HEK293 (cell line): ENCODE data around the gene F10.
A peak's percentile ranks its signal among the peaks of the same experiment; 100 is the strongest.

Experiments used
- CTCF ChIA-PET: fragments of 350-600 bp; formaldehyde crosslinking; extraction: SDS; loops from one replicate; lab custom pipeline; 2021; ENCODE audit warnings: antibody characterized with exemption; lab: Yijun Ruan, JAX
- POLR2A ChIA-PET: fragments of 300-600 bp; formaldehyde crosslinking; extraction: SDS; loops from one replicate; lab custom pipeline; 2020; ENCODE audit warnings: antibody characterized with exemption, inconsistent platforms; lab: Yijun Ruan, JAX
- H3K27ac ChIP-seq: fragments of 200-500 bp; sonication (Bioruptor generic); 2 replicates; pipeline ENCODE4 v1.5.1; 2014; ENCODE audit warnings: low read depth, low read length, control low read depth, inconsistent platforms; ENCODE audit errors: extremely low read depth
- H3K36me3 ChIP-seq, 2 experiments: fragments of 200-500 bp in 1 of 2; sonication (Bioruptor generic) in 1 of 2; 1 replicate in 1 of 2; 2 replicates in 1 of 2; pipeline ENCODE4 v1.5.1; 2014 to 2017; ENCODE audit warnings: inconsistent platforms in 2 of 2, low read length in 2 of 2; ENCODE audit not compliant: control insufficient read depth in 2 of 2, insufficient read depth in 1 of 2
- H3K4me1 ChIP-seq: fragments of 200-500 bp; sonication (Bioruptor generic); 2 replicates; pipeline ENCODE4 v1.5.1; 2014; ENCODE audit warnings: mild to moderate bottlenecking, low read length, inconsistent platforms; ENCODE audit not compliant: control insufficient read depth, insufficient read depth
- H3K4me3 ChIP-seq: 2 replicates; pipeline ENCODE4 v1.5.1; 2011; ENCODE audit warnings: low read depth, mild to moderate bottlenecking, control low read depth, low read length, moderate library complexity
- H3K9me3 ChIP-seq: fragments of 200-500 bp; sonication (Bioruptor generic); 2 replicates; pipeline ENCODE4 v1.5.1; 2014; ENCODE audit warnings: low read depth, low read length, inconsistent platforms; ENCODE audit not compliant: control insufficient read depth, insufficient read depth
- BCL11A ChIP-seq: fragments of 450-650 bp; formaldehyde crosslinking; IDR thresholded peaks from 2 replicates; pipeline ENCODE4 v1.5.1; 2016; ENCODE audit warnings: low read depth, missing biosample characterization, missing genetic modification characterization
- SP2 ChIP-seq: fragments of 450-650 bp; formaldehyde crosslinking; IDR thresholded peaks from 2 replicates; pipeline ENCODE4 v1.5.1; 2016; ENCODE audit warnings: missing biosample characterization, missing genetic modification characterization
- WT1 ChIP-seq: fragments of 450-650 bp; formaldehyde crosslinking; IDR thresholded peaks from 2 replicates; pipeline ENCODE4 v1.5.1; 2016; ENCODE audit warnings: missing biosample characterization, missing genetic modification characterization
- ZBTB1 ChIP-seq: fragments of 450-650 bp; formaldehyde crosslinking; IDR thresholded peaks from 2 replicates; pipeline ENCODE4 v1.5.1; 2016; ENCODE audit warnings: missing biosample characterization, missing genetic modification characterization
- ZBTB21 ChIP-seq: fragments of 450-650 bp; formaldehyde crosslinking; IDR thresholded peaks from 2 replicates; pipeline ENCODE4 v1.5.1; 2017; ENCODE audit warnings: missing biosample characterization, missing genetic modification characterization
- ZBTB8A ChIP-seq: fragments of 450-650 bp; formaldehyde crosslinking; IDR thresholded peaks from 2 replicates; pipeline ENCODE4 v1.5.1; 2016; ENCODE audit warnings: missing biosample characterization, missing genetic modification characterization
- ZFHX2 ChIP-seq: fragments of 450-650 bp; formaldehyde crosslinking; conservative IDR thresholded peaks from 2 replicates; pipeline ENCODE4 v1.5.1; 2016; ENCODE audit warnings: missing biosample characterization, missing genetic modification characterization
- ZIC2 ChIP-seq: fragments of 450-650 bp; formaldehyde crosslinking; IDR thresholded peaks from 2 replicates; pipeline ENCODE4 v1.5.1; 2016; ENCODE audit warnings: missing biosample characterization, missing genetic modification characterization
- ZNF157 ChIP-seq: fragments of 450-650 bp; formaldehyde crosslinking; IDR thresholded peaks from 2 replicates; pipeline ENCODE4 v1.5.1; 2016; ENCODE audit warnings: missing biosample characterization, missing genetic modification characterization
- ZNF16 ChIP-seq: fragments of 450-650 bp; formaldehyde crosslinking; IDR thresholded peaks from 2 replicates; pipeline ENCODE4 v1.5.1; 2016; ENCODE audit warnings: low read depth, missing biosample characterization, missing genetic modification characterization
- ZNF341 ChIP-seq: fragments of 450-650 bp; formaldehyde crosslinking; IDR thresholded peaks from 2 replicates; pipeline ENCODE4; 2016; ENCODE audit warnings: low read depth, missing biosample characterization, missing genetic modification characterization
- ZNF391 ChIP-seq: fragments of 450-650 bp; formaldehyde crosslinking; IDR thresholded peaks from 2 replicates; pipeline ENCODE4 v1.5.1; 2016; ENCODE audit warnings: low read depth, missing biosample characterization, missing genetic modification characterization, borderline replicate concordance
- ZNF48 ChIP-seq: fragments of 450-650 bp; formaldehyde crosslinking; IDR thresholded peaks from 2 replicates; pipeline ENCODE4 v1.5.1; 2016; ENCODE audit warnings: missing biosample characterization, missing genetic modification characterization
- ZNF521 ChIP-seq: fragments of 450-650 bp; formaldehyde crosslinking; IDR thresholded peaks from 2 replicates; pipeline ENCODE4 v1.5.1; 2017; ENCODE audit warnings: missing biosample characterization, mild to moderate bottlenecking, missing genetic modification characterization
- ZNF664 ChIP-seq: fragments of 450-650 bp; formaldehyde crosslinking; IDR thresholded peaks from 2 replicates; pipeline ENCODE4 v1.5.1; 2016; ENCODE audit warnings: missing biosample characterization, missing genetic modification characterization
- ZNF830 ChIP-seq: fragments of 450-650 bp; IDR thresholded peaks from 2 replicates; pipeline ENCODE4 v1.5.0; 2018; ENCODE audit warnings: missing biosample characterization, missing genetic modification characterization, low read depth, mild to moderate bottlenecking, moderate library complexity
- TF ChIP-seq, protein P1 (sequence below): fragments of 450-650 bp; formaldehyde crosslinking; IDR thresholded peaks from 2 replicates; pipeline ENCODE4 v1.5.1; 2017; ENCODE audit warnings: missing biosample characterization, missing genetic modification characterization

F10 gene

DNA sequence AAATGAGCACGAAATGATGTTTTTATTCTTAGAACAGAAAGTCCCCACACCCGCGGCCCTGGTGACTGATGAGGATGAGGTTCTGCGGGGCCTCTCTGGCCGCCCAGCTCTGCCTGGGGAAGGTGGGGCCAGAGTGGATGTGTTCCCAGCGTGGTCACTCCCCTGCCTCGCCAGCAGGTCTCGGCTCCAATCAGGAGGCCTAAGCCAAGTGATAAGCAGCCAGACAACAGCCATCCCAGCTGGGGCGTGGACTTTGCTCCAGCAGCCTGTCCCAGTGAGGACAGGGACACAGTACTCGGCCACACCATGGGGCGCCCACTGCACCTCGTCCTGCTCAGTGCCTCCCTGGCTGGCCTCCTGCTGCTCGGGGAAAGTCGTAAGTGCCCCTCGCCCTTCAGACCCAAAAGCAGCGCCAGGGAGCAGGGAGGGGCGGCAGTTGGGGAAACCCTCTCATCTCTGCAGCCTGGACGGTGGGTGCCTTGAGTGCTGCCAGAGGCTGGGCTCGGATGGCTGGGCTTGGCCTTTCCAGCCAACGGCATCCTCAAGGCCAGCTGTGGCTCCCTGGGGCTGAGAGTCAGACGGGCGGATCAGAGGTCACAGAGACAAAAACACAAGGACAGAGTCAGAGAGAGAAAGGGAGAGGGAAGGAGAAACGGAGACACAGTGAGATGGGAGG, at the start of gene F10:
TSS of gene F10 (plus strand) at position 250 of the 676 bp plus-strand sequence. CDS start at position 307, 57 bp downstream.
- no peaks in the 10 kb centered on the region for H3K36me3 ChIP-seq
- CTCF ChIA-PET = no interaction called here
- no peak within 1 kb of the TSS for H3K4me3 ChIP-seq
- H3K9me3 ChIP-seq = no peaks in the 10 kb centered on the region
- TF ChIP-seq ZNF830 (tag by site-specific recombination) (no peak), SP2 (tag by site-specific recombination) (peak; percentile 24; the same call in 1 of the 2 replicates), ZIC2 (tag by site-specific recombination) (peak; percentile 28), ZNF341 (tag by site-specific recombination) (peak; percentile 70)
- TF ChIP-seq, all 188 proteins: peak for 3
- H3K4me1 ChIP-seq = no peaks in the 10 kb centered on the region
- no peak within 1 kb of the TSS for H3K27ac ChIP-seq
- POLR2A ChIA-PET = no interaction called here

DNA sequence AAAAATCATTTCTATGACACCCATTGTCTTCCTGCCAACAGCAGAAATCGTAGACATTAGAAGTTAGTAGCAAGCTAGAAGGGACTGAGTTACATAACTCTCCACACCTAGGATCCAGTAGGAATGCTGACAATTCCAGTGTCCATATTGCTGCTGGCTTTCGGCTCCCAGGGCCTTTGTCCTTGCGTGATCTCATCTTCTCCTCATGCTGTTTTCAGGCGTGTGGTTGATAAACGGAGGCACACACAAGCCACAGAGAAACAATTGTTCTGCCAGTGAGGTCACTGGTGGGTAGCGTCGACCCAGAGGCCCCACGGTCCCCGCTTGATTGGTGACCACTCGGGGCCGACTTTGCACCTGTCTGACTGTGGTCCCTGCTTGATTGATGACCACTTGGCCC, 48.7 kb upstream of the F10 start:
- no peak overlapping the region for H3K4me3 ChIP-seq
- CTCF ChIA-PET = interaction anchor here (0.6 kb wide), 1 partner anchor 145 kb away, joined by 3 read pairs; no protein-coding TSS in a partner anchor
- TF ChIP-seq ZNF521 (tag by site-specific recombination) (no peak), ZNF16 (tag by site-specific recombination) (no peak), BCL11A (tag by site-specific recombination) (no peak), ZBTB21 (no peak)
- no peaks in the 10 kb centered on the region for H3K4me1 ChIP-seq
- POLR2A ChIA-PET = no interaction called here
- H3K27ac ChIP-seq = no peak overlapping the region
- no peaks in the 10 kb centered on the region for H3K9me3 ChIP-seq
- H3K36me3 ChIP-seq = peaks cover 0 to 2% of the 10 kb centered on the region in 2 experiments; a peak in 1 of 3 replicates

DNA sequence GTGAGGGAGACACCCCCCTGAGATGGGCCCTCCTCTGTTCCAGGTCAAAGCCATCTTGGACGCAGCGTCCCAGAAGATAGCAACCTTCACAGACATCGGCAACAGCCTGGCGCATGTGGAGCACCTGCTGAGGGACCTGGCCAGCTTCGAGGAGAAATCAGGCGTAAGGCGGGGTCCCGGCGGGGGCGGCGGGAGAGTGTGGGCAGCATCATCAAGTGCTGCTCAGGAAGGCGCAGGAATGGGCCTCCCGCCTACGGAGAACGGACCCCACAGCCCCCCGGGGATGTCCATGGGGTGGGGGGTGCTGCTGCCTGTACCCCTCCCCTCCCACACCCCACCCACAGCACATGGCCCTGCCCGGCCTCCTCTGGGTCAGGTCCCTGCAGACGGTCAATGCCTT, 48.2 kb upstream of the F10 start:
- no peak for TF ChIP-seq ZBTB8A (tag by site-specific recombination)
- TF ChIP-seq ZNF157 (tag by site-specific recombination) = no peak
- TF ChIP-seq ZFHX2 (tag by site-specific recombination) = 0 out of 2 replicates have a peak, but pooled peaks have one; percentile 22
- no peak for TF ChIP-seq ZNF48 (tag by site-specific recombination)
- no peak for TF ChIP-seq ZNF391
- Histone ChIP-seq H3K36me3 (peaks cover 0 to 2% of the 10 kb centered on the region in 2 experiments; a peak in 1 of 3 replicates), H3K4me3 (no peak overlapping the region), H3K9me3 (no peaks in the 10 kb centered on the region), H3K4me1 (no peaks in the 10 kb centered on the region), H3K27ac (no peak overlapping the region)
- ChIA-PET CTCF (no interaction called here), POLR2A (no interaction called here)

- Histone ChIP-seq H3K27ac (no peak overlapping the region), H3K9me3 (no peaks in the 10 kb centered on the region)
- TF ChIP-seq ZNF664 (no peak), ZBTB21 (no peak), ZBTB1 (tag by site-specific recombination) (no peak), WT1 (tag by site-specific recombination) (no peak)
- TF ChIP-seq, protein P1, sequence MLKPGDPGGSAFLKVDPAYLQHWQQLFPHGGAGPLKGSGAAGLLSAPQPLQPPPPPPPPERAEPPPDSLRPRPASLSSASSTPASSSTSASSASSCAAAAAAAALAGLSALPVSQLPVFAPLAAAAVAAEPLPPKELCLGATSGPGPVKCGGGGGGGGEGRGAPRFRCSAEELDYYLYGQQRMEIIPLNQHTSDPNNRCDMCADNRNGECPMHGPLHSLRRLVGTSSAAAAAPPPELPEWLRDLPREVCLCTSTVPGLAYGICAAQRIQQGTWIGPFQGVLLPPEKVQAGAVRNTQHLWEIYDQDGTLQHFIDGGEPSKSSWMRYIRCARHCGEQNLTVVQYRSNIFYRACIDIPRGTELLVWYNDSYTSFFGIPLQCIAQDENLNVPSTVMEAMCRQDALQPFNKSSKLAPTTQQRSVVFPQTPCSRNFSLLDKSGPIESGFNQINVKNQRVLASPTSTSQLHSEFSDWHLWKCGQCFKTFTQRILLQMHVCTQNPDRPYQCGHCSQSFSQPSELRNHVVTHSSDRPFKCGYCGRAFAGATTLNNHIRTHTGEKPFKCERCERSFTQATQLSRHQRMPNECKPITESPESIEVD (tag by site-specific recombination) = no peak
- TF ChIP-seq, all 188 proteins: peak for 0
- ChIA-PET POLR2A (no interaction called here), CTCF (no interaction called here)
- no peaks in the 10 kb centered on the region for H3K4me1 ChIP-seq
- H3K4me3 ChIP-seq = no peak overlapping the region
- H3K36me3 ChIP-seq = peaks cover 0 to 2% of the 10 kb centered on the region in 2 experiments; a peak in 1 of 3 replicates
Observed at GRCh38 chr13:113074876-113075275, 47.7 kb upstream of the F10 start.
